22Rv1 (cell line): Measurements from ENCODE around the gene CASP8.

Experiments
- H3K27ac ChIP-seq: fragments of 450-650 bp; 2 replicates; pipeline ENCODE4 v1.5.1; 2017
- ZFX ChIP-seq: fragments of 450-650 bp; IDR thresholded peaks from 2 replicates; pipeline ENCODE4 v1.6.1; 2017; ENCODE audit warnings: antibody characterized with exemption, borderline replicate concordance
- TF ChIP-seq, protein P1 (sequence below): fragments of 450-650 bp; IDR thresholded peaks from 2 replicates; pipeline ENCODE4 v1.5.1; 2017; ENCODE audit warnings: mild to moderate bottlenecking

CASP8 gene

GRCh38 chr2:201260302-201260800 lies at the start of gene CASP8:
Gene CASP8, plus strand, starts transcription at chr2:201260536. Its CDS starts 5,951 bp downstream, at chr2:201266487.
- TF ChIP-seq, protein P1, sequence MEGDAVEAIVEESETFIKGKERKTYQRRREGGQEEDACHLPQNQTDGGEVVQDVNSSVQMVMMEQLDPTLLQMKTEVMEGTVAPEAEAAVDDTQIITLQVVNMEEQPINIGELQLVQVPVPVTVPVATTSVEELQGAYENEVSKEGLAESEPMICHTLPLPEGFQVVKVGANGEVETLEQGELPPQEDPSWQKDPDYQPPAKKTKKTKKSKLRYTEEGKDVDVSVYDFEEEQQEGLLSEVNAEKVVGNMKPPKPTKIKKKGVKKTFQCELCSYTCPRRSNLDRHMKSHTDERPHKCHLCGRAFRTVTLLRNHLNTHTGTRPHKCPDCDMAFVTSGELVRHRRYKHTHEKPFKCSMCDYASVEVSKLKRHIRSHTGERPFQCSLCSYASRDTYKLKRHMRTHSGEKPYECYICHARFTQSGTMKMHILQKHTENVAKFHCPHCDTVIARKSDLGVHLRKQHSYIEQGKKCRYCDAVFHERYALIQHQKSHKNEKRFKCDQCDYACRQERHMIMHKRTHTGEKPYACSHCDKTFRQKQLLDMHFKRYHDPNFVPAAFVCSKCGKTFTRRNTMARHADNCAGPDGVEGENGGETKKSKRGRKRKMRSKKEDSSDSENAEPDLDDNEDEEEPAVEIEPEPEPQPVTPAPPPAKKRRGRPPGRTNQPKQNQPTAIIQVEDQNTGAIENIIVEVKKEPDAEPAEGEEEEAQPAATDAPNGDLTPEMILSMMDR: no peak
- TF ChIP-seq ZFX: no peak
- H3K27ac ChIP-seq: no peak within 1 kb of the TSS

DNA sequence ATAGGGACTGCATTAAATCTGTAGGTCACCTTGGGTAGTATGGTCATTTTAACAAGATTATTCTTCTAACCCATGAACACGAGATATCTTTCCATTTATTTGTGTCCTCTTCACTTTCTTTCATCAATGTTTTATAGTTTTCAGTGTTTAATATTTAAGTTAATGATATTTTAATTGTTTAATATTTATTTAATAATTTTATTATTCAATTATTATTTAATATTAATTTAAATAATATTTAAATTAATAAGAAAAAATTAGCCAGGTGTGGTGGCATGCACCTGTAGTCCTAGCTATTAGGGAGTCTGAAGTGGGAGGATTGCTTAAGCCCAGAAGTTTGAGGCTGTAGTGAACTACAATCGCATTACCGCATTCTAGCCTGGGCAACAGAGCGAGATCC lies 44.4 kb upstream of the CASP8 start:
- no peak overlapping the region for H3K27ac ChIP-seq
- no peak for TF ChIP-seq ZFX
- TF ChIP-seq, protein P1: no peak

DNA sequence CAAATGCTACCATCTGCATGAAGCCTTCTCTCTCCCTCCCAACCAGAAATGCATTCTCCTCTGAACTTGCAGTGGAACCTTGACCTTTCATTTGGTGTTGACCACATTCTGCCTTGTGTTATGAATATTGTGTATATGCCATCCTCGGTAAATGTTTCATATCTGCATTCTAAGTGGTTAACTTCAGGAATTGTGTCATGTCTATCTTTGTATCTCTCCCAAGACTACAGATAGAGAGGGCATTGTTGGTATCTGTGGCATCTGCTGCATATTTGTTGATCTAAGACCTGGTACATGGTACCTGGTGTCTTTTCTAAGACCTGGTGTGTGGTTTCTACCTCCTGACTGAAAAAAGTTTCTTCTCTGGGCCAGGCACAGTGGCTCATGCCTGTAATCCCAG lies 43.4 kb upstream of the CASP8 start:
- H3K27ac ChIP-seq: no peak overlapping the region
- TF ChIP-seq, protein P1: no peak
- no peak for TF ChIP-seq ZFX

DNA sequence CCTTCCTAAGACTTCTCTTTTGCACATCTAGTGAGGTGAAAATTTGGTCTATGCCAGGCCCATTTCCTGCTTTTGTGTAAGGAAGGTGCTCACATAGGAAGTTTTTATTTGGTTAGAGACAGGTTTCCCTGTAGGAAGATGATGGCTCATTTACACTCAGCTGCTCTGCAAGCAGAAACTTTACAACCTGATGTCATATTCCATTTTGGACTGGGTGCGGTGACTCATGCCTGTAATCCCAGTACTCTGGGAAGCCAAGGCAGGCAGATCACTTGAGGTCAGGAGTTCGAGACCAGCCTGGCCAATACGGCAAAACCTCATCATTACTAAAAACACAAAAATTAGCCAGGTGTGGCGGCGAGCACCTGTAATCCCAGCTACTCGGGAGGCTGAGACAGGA lies 41.6 kb upstream of the CASP8 start:
- H3K27ac ChIP-seq: peak overlapping the region; percentile 65; the same call in 1 of the 2 replicates
- no peak for TF ChIP-seq ZFX
- TF ChIP-seq, protein P1: no peak

GRCh38 chr2:201219328-201220096 lies 40.8 kb upstream of the CASP8 start:
- TF ChIP-seq ZFX: no peak
- TF ChIP-seq, protein P1: no peak
- H3K27ac ChIP-seq: peak overlapping the region; percentile 65

GRCh38 chr2:201220102-201220570 lies 40.2 kb upstream of the CASP8 start:
- no peak for TF ChIP-seq ZFX
- TF ChIP-seq, protein P1: no peak
- peak overlapping the region; percentile 65 for H3K27ac ChIP-seq
